HFFc6 (cell line): ENCODE measurements around the gene PAXX. TPM values are rescaled to one million over a fixed set of nuclear protein-coding genes. Genes with fewer than 3 reads are reported as not detected.

Experiments used
- DNase-seq: peaks from one replicate; pipeline ENCODE4 v3.0.0-alpha.2; 2018
- H3K27ac Mint-ChIP-seq: 2 replicates; pipeline ENCODE4 v1.8.0; 2020; ENCODE audit warnings: mild to moderate bottlenecking, mixed read lengths
- H3K27me3 Mint-ChIP-seq: 2 replicates; pipeline ENCODE4 v1.8.0; 2021; ENCODE audit warnings: mild to moderate bottlenecking, moderate library complexity, mixed read lengths; ENCODE audit not compliant: insufficient read depth
- H3K36me3 Mint-ChIP-seq: 2 replicates; pipeline ENCODE4 v1.8.0; 2021; ENCODE audit warnings: low read depth, mixed read lengths
- H3K4me1 Mint-ChIP-seq: 2 replicates; pipeline ENCODE4 v1.8.0; 2020; ENCODE audit warnings: low read depth, mixed read lengths
- H3K4me3 Mint-ChIP-seq: 2 replicates; pipeline ENCODE4 v1.8.0; 2020; ENCODE audit warnings: mild to moderate bottlenecking, moderate library complexity, mixed read lengths
- H3K9me3 Mint-ChIP-seq: 2 replicates; pipeline ENCODE4 v1.8.0; 2020; ENCODE audit warnings: mild to moderate bottlenecking, mixed read lengths
- total RNA-seq, 6 experiments: library from RNA; stranded (reverse); fragmentation: NEBNext Ultra II Directional; extraction: Animal tissue kit (Norgen Biotek cat#: 25700); gene quantifications; 2 replicates in 1 of 6; 3 replicates in 5 of 6; pipeline ENCODE4 v1.2.3, GENCODE V29; 2021
- TF ChIP-seq, protein P1 (sequence below): fragments of 200-600 bp; sonication (generic); IDR thresholded peaks from 2 replicates; pipeline ENCODE4 v1.5.0; 2021; ENCODE audit warnings: antibody characterized with exemption, mild to moderate bottlenecking

PAXX gene
- total RNA-seq, 6 experiments from 2014 or later = 26.0 to 42.6 (median 29.0) TPM

GRCh38 chr9:136965771-136966484 lies 26.3 kb upstream of the PAXX start:
- Mint-ChIP-seq H3K36me3 (no peaks in the 10 kb centered on the region), H3K27me3 (peaks cover 7% of the 10 kb centered on the region), H3K4me1 (peaks cover 10% of the 10 kb centered on the region), H3K4me3 (no peak overlapping the region), H3K27ac (no peak overlapping the region), H3K9me3 (no peaks in the 10 kb centered on the region)
- DNase-seq = no peak
- TF ChIP-seq, protein P1, sequence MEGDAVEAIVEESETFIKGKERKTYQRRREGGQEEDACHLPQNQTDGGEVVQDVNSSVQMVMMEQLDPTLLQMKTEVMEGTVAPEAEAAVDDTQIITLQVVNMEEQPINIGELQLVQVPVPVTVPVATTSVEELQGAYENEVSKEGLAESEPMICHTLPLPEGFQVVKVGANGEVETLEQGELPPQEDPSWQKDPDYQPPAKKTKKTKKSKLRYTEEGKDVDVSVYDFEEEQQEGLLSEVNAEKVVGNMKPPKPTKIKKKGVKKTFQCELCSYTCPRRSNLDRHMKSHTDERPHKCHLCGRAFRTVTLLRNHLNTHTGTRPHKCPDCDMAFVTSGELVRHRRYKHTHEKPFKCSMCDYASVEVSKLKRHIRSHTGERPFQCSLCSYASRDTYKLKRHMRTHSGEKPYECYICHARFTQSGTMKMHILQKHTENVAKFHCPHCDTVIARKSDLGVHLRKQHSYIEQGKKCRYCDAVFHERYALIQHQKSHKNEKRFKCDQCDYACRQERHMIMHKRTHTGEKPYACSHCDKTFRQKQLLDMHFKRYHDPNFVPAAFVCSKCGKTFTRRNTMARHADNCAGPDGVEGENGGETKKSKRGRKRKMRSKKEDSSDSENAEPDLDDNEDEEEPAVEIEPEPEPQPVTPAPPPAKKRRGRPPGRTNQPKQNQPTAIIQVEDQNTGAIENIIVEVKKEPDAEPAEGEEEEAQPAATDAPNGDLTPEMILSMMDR = no peak

DNA sequence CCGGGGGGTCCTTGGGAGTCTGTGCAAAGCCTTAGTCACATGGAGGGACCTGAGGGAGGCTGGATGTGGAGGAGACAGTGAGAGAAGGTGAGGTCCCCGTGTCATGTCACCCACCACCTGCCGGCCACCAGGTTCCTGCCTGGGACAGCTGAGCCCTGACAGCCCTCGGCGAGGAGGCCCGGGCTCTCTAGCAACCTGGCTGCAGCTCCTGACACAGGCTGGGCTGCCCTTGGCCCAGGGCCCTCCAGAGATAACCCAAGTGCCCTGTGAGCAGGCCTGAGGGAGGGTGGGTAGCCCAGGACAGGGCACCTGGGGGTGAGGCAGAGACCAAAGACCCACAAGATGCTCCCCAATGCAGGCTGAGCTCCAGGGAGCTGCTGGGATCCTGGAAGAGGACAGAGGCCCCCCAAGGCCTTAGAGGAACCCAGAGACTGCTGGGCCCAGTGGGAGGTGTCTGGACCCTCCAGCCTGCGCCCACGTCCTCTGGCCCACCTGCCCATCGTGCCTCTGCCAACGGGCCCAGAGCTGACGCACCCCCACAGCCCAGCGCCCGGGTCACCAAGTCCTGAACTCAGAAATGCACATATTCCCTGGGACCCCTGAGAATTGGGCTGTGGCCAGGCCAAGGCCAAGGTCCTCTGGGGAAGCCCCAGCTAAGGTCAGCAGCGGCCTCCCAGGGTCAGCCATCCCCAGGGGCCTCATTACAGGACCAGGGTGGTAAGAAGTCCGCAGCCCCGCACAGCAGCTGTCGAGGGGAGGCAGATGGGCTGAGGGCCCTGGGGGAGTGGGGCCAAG lies 23.7 kb upstream of the PAXX start:
- peaks cover 10% of the 10 kb centered on the region for H3K4me1 Mint-ChIP-seq
- TF ChIP-seq, protein P1 = no peak
- H3K27ac Mint-ChIP-seq = no peak overlapping the region
- H3K27me3 Mint-ChIP-seq = peaks cover 3% of the 10 kb centered on the region
- no peaks in the 10 kb centered on the region for H3K36me3 Mint-ChIP-seq
- H3K9me3 Mint-ChIP-seq = no peaks in the 10 kb centered on the region
- no peak overlapping the region for H3K4me3 Mint-ChIP-seq
- no peak for DNase-seq

GRCh38 chr9:136969150-136969549 lies 23.1 kb upstream of the PAXX start:
- H3K27ac Mint-ChIP-seq = no peak overlapping the region
- peaks cover 3% of the 10 kb centered on the region for H3K27me3 Mint-ChIP-seq
- H3K36me3 Mint-ChIP-seq = no peaks in the 10 kb centered on the region
- no peaks in the 10 kb centered on the region for H3K9me3 Mint-ChIP-seq
- no peak overlapping the region for H3K4me3 Mint-ChIP-seq
- DNase-seq = no peak
- H3K4me1 Mint-ChIP-seq = peaks cover 10% of the 10 kb centered on the region
- TF ChIP-seq, protein P1 = no peak

DNA sequence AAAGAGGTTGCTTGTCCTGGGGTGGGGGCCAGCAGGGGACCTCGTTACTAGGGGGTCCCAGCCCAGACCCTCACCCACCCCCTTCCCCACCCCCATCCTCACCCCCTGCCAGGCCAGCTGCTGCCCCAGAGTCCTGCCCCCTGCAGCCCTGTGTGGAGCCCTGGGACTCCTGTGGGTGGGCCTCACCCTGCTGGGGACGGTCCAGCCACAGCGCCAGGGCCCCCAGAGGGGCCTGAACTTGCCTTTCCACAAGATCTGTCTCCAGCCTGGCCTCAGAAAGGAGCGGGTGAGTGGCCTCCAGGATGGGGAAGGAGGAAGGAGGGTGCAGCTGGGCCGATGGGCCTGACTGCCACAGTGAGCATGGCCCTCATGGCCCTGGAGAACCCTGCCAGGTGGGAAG lies 22.4 kb upstream of the PAXX start:
- no peak for DNase-seq
- Mint-ChIP-seq H3K4me1 (peaks cover 10% of the 10 kb centered on the region), H3K27ac (no peak overlapping the region), H3K9me3 (no peaks in the 10 kb centered on the region), H3K36me3 (no peaks in the 10 kb centered on the region), H3K4me3 (no peak overlapping the region), H3K27me3 (peaks cover 3% of the 10 kb centered on the region)
- TF ChIP-seq, protein P1 = no peak

DNA sequence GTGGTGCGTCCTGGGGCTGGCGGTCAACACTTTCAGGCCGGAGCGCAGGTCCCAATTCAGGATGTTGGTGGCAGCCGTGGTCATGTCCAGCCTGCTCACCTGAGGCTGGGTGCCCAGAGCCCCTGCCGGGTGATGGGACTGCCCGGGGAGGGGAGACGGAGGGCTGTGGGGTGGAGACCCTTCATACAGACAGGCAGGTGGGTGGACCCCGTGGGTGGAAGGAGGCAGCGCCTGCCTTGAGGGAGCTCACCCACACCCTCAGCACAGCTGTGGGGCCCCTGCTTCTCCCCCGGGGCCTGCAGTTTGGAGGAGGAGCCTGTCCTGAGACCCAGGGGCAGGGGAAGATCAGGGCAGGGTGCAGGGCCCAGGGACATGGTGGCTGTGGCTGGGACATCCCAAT lies 21.9 kb upstream of the PAXX start:
- H3K9me3 Mint-ChIP-seq = no peaks in the 10 kb centered on the region
- no peak for DNase-seq
- no peaks in the 10 kb centered on the region for H3K36me3 Mint-ChIP-seq
- no peak overlapping the region for H3K27ac Mint-ChIP-seq
- H3K4me3 Mint-ChIP-seq = no peak overlapping the region
- TF ChIP-seq, protein P1 = no peak
- H3K27me3 Mint-ChIP-seq = peaks cover 3% of the 10 kb centered on the region
- peaks cover 10% of the 10 kb centered on the region for H3K4me1 Mint-ChIP-seq
